Thyroid gland (tissue), 4 donors: ENCODE results near the gene SEPTIN1.

Source experiments
- CTCF ChIP-seq, 6 experiments: fragments of 200-600 bp in 3 of 6; fragments of 450-650 bp in 3 of 6; sonication (generic) in 3 of 6; IDR thresholded peaks; one replicate each; pipeline ENCODE4 v1.5.1; 2016 to 2019; ENCODE audit warnings: antibody characterized with exemption in 6 of 6, mild to moderate bottlenecking in 2 of 6, inconsistent platforms in 1 of 6, moderate library complexity in 1 of 6
- POLR2A ChIP-seq, 2 donors: fragments of 450-650 bp; IDR thresholded peaks; one replicate each; pipeline ENCODE4 v1.6.1; 2017; ENCODE audit warnings: antibody characterized with exemption in 2 of 2, mild to moderate bottlenecking in 2 of 2, moderate library complexity in 1 of 2

GRCh38 chr16:30348929-30349328, 33.4 kb downstream of the SEPTIN1 start:
- no peak for TF ChIP-seq CTCF (IDR thresholded peaks at IDR 0.05)
- no peak for TF ChIP-seq POLR2A (IDR thresholded peaks at IDR 0.05)
